ENCODE results near the gene MMEL1. TPM values are rescaled to one million over a fixed set of nuclear protein-coding genes. Genes with fewer than 3 reads are reported as not detected.

The MMEL1 gene
- total and polyA plus RNA-seq, 2 experiments from 2014 or later = 0.57 to 0.90 TPM

DNA sequence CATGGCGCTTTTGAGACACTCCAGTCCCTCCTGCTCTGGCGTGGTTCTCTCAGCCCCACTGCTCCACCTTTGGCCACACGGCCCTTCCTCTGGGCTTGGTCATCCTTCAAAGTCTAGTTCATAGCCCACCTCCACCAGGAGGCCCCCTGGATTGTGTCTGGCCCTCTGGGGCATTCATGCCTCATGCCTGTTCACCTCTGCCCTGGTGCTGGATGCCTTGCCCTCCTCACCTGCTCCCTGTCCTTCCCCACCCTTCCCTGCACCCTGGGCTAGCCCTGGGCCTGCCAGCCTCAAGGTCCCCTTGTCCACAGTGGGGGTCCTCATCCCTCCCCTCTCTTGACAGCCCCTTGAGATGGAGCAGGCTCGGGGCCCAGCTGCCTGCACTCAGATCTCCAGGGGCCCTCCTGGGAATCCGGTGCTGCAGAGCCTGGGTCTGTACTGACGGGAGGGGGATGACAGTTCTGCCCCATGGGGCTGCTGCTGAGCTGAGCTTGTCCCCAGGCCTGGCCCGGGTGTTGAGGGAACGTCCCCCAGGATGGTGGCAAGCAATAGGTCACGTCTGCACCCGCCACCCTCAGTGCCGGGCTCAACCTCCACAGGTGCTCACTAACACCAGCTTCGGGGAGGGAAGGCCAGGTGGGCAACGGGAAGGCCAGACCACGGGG is 27.8 kb downstream of the MMEL1 start:
- Histone ChIP-seq H3K9me2 (ENCODE audit: insufficient read depth) (no peaks in the 10 kb centered on the region), H3K4me3 (no peak overlapping the region), H3K36me3 (ENCODE audit: insufficient read depth) (no peaks in the 10 kb centered on the region), H3K4me1 (ENCODE audit: insufficient read depth) (no peaks in the 10 kb centered on the region), H3K4me2 (no peak overlapping the region), H3K27me3 (ENCODE audit: insufficient read depth) (no peaks in the 10 kb centered on the region), H3K27ac (ENCODE audit: low read depth) (no peak overlapping the region), H2AFZ (no peak overlapping the region), H4K20me1 (replicated peaks; ENCODE audit: insufficient read depth) (no peaks in the 10 kb centered on the region), H3K79me2 (replicated peaks; ENCODE audit: insufficient read depth) (no peaks in the 10 kb centered on the region), H3F3A (replicated peaks; ENCODE audit: low read depth) (no peaks in the 10 kb centered on the region)
- H3K27me3 Mint-ChIP-seq (ENCODE audit: insufficient read depth, low read depth, poor library complexity) = peaks cover 4% of the 10 kb centered on the region
- H3K4me3 Mint-ChIP-seq = no peak overlapping the region
- H3K27ac Mint-ChIP-seq = no peak overlapping the region
- DNase-seq (ENCODE audit: low spot score) (no peak), ATAC-seq (no peak)
- no peaks in the 10 kb centered on the region for H3K4me1 Mint-ChIP-seq
- no peaks in the 10 kb centered on the region for H3K9me3 Mint-ChIP-seq
- TF ChIP-seq ZNF114 (CRISPR knock-in tag; IDR thresholded peaks at IDR 0.05) (no peak), POLR2AphosphoS5 (IDR thresholded peaks at IDR 0.05; ENCODE audit: low read depth) (no peak), ZNF331 (CRISPR knock-in tag; IDR thresholded peaks at IDR 0.05; ENCODE audit: low read depth) (no peak), ZNF462 (CRISPR knock-in tag; IDR thresholded peaks at IDR 0.05) (no peak), CREB1 (CRISPR knock-in tag; IDR thresholded peaks at IDR 0.05; ENCODE audit: low read depth) (no peak), NANOG (IDR thresholded peaks at IDR 0.05; ENCODE audit: borderline replicate concordance) (no peak), STAT1 (IDR thresholded peaks at IDR 0.05; ENCODE audit: unreplicated experiment) (no peak), CTCF (conservative IDR thresholded peaks at IDR 0.05; ENCODE audit: low read depth in 2 of 2) (no peak), JUNB (IDR thresholded peaks at IDR 0.05; ENCODE audit: unreplicated experiment) (no peak), EZH2 (IDR thresholded peaks at IDR 0.05; ENCODE audit: low read depth, unreplicated experiment) (no peak), EZH2phosphoT487 (IDR thresholded peaks at IDR 0.05; ENCODE audit: unreplicated experiment) (no peak)
- TF ChIP-seq, protein P1, sequence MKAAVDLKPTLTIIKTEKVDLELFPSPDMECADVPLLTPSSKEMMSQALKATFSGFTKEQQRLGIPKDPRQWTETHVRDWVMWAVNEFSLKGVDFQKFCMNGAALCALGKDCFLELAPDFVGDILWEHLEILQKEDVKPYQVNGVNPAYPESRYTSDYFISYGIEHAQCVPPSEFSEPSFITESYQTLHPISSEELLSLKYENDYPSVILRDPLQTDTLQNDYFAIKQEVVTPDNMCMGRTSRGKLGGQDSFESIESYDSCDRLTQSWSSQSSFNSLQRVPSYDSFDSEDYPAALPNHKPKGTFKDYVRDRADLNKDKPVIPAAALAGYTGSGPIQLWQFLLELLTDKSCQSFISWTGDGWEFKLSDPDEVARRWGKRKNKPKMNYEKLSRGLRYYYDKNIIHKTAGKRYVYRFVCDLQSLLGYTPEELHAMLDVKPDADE (IDR thresholded peaks at IDR 0.05) = no peak
- TF ChIP-seq, protein P2, sequence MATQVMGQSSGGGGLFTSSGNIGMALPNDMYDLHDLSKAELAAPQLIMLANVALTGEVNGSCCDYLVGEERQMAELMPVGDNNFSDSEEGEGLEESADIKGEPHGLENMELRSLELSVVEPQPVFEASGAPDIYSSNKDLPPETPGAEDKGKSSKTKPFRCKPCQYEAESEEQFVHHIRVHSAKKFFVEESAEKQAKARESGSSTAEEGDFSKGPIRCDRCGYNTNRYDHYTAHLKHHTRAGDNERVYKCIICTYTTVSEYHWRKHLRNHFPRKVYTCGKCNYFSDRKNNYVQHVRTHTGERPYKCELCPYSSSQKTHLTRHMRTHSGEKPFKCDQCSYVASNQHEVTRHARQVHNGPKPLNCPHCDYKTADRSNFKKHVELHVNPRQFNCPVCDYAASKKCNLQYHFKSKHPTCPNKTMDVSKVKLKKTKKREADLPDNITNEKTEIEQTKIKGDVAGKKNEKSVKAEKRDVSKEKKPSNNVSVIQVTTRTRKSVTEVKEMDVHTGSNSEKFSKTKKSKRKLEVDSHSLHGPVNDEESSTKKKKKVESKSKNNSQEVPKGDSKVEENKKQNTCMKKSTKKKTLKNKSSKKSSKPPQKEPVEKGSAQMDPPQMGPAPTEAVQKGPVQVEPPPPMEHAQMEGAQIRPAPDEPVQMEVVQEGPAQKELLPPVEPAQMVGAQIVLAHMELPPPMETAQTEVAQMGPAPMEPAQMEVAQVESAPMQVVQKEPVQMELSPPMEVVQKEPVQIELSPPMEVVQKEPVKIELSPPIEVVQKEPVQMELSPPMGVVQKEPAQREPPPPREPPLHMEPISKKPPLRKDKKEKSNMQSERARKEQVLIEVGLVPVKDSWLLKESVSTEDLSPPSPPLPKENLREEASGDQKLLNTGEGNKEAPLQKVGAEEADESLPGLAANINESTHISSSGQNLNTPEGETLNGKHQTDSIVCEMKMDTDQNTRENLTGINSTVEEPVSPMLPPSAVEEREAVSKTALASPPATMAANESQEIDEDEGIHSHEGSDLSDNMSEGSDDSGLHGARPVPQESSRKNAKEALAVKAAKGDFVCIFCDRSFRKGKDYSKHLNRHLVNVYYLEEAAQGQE (IDR thresholded peaks at IDR 0.05; ENCODE audit: unreplicated experiment) = no peak
- H3K36me3 Mint-ChIP-seq (ENCODE audit: low read depth) = no peaks in the 10 kb centered on the region

All from GM23338 (cell line).